Endothelial cell of umbilical vein (primary cell): ENCODE data around the gene MYCBP2. TPM values are rescaled to one million over a fixed set of nuclear protein-coding genes. Genes with fewer than 3 reads are reported as not detected.

Source experiments
- BruUV-seq: library from RNA; stranded (reverse); fragments of 400-500 nt; replicated peaks from 2 replicates; lab custom pipeline; 2021; lab: Mats Ljungman, UMichigan
- CTCF ChIA-PET: fragments of 300-600, 350-600 bp; sonication (Branson Sonifier 250); formaldehyde crosslinking; loops from one replicate; lab custom pipeline; 2021; ENCODE audit warnings: antibody characterized with exemption, inconsistent platforms; lab: Charles Lee
- POLR2A ChIA-PET: fragments of 300-600, 350-600 bp; sonication (Branson Sonifier 250); formaldehyde crosslinking; loops from one replicate; lab custom pipeline; 2021; ENCODE audit warnings: antibody characterized with exemption, inconsistent platforms; lab: Charles Lee
- DNase-seq: peaks from one replicate; pipeline ENCODE4 v3.0.0-alpha.2; 2011; ENCODE audit warnings: low read depth, low spot score
- FAIRE-seq: peaks from 2 replicates; lab custom pipeline; 2011; peaks lifted over from hg19 to GRCh38; lab: Jason Lieb, UNC
- H2AFZ ChIP-seq: 2 replicates; pipeline ENCODE4 v1.6.0; 2012; ENCODE audit warnings: low read depth, low read length, control low read depth, inconsistent platforms
- H3K27ac ChIP-seq: 2 replicates; pipeline ENCODE4 v1.5.1; 2011; ENCODE audit warnings: low read depth, mild to moderate bottlenecking, control low read depth, low read length, moderate library complexity; ENCODE audit not compliant: insufficient read depth
- H3K27me3 ChIP-seq, 2 experiments: 2 replicates each; pipeline versions ENCODE4 v1.6.0 to v1.6.1; 2011; ENCODE audit warnings: low read length in 2 of 2, mixed read lengths in 1 of 2; ENCODE audit not compliant: control insufficient read depth in 2 of 2, insufficient read depth in 2 of 2
- H3K36me3 ChIP-seq, 2 experiments: 2 replicates in 1 of 2; 3 replicates in 1 of 2; pipeline ENCODE4 v1.5.1; 2011; ENCODE audit warnings: low read length in 2 of 2, mild to moderate bottlenecking in 1 of 2, moderate library complexity in 1 of 2; ENCODE audit not compliant: control insufficient read depth in 2 of 2, insufficient read depth in 2 of 2; ENCODE audit errors: extremely low read depth in 1 of 2
- H3K4me1 ChIP-seq: 3 replicates; pipeline ENCODE4 v1.5.1; 2011; ENCODE audit warnings: mild to moderate bottlenecking, low read length; ENCODE audit not compliant: control insufficient read depth, insufficient read depth; ENCODE audit errors: extremely low read depth
- H3K4me2 ChIP-seq: 2 replicates; pipeline ENCODE4 v1.6.1; 2011; ENCODE audit warnings: low read length, control low read depth, mixed read lengths; ENCODE audit not compliant: insufficient read depth
- H3K4me3 ChIP-seq, 3 experiments: fragments of 200-600 bp in 1 of 3; sonication (generic), shearing (Covaris generic) in 1 of 3; replicated peaks in 1 of 3; 2 replicates each; pipeline ENCODE4 v1.5.1; 2011 to 2016; ENCODE audit warnings: control low read depth in 3 of 3, low read length in 3 of 3, mild to moderate bottlenecking in 2 of 3, inconsistent platforms in 1 of 3, low read depth in 1 of 3, moderate library complexity in 1 of 3; ENCODE audit not compliant: insufficient read depth in 1 of 3
- H3K79me2 ChIP-seq: 2 replicates; pipeline ENCODE4 v1.6.0; 2012; ENCODE audit warnings: low read length, inconsistent platforms; ENCODE audit not compliant: control insufficient read depth, insufficient read depth
- H3K9ac ChIP-seq: replicated peaks from 2 replicates; pipeline ENCODE3; 2011; ENCODE audit warnings: low read length, control low read depth; ENCODE audit not compliant: insufficient read depth; ENCODE audit errors: extremely low read depth
- H3K9me1 ChIP-seq: replicated peaks from 3 replicates; pipeline ENCODE4 v1.6.0; 2011; ENCODE audit warnings: mild to moderate bottlenecking, low read length; ENCODE audit not compliant: control insufficient read depth, insufficient read depth; ENCODE audit errors: extremely low read depth
- H3K9me3 ChIP-seq: replicated peaks from 2 replicates; pipeline ENCODE4 v1.5.1; 2012; ENCODE audit warnings: low read length, inconsistent platforms; ENCODE audit not compliant: control insufficient read depth, insufficient read depth
- H4K20me1 ChIP-seq: replicated peaks from 2 replicates; pipeline ENCODE3; 2011; ENCODE audit warnings: mild to moderate bottlenecking, low read length; ENCODE audit not compliant: control insufficient read depth, insufficient read depth; ENCODE audit errors: extremely low read depth
- CTCF ChIP-seq, 2 donors: IDR thresholded peaks; 1 replicate in 1 of 2; 2 replicates in 1 of 2; pipeline ENCODE4 v1.5.1; 2011; ENCODE audit warnings: low read length in 2 of 2, mild to moderate bottlenecking in 2 of 2, moderate library complexity in 2 of 2, control low read depth in 1 of 2, inconsistent platforms in 1 of 2, low read depth in 1 of 2; ENCODE audit not compliant: insufficient read depth in 1 of 2; ENCODE audit errors: extremely low read depth in 1 of 2
- FOS ChIP-seq: IDR thresholded peaks from 2 replicates; pipeline ENCODE4 v1.6.1; 2011; ENCODE audit warnings: mild to moderate bottlenecking, low read length, moderate library complexity, borderline replicate concordance; ENCODE audit not compliant: insufficient read depth
- GATA2 ChIP-seq: IDR thresholded peaks from 2 replicates; pipeline ENCODE4 v1.7.0; 2011; ENCODE audit warnings: low read depth, mild to moderate bottlenecking, moderate library complexity, mixed read lengths, low read length; ENCODE audit not compliant: insufficient read length, insufficient read depth
- MAX ChIP-seq: IDR thresholded peaks from 2 replicates; pipeline ENCODE4 v1.6.1; 2011; ENCODE audit not compliant: insufficient read depth, insufficient read length
- POLR2AphosphoS5 ChIP-seq: IDR thresholded peaks from 2 replicates; pipeline ENCODE4 v1.6.1; 2012; ENCODE audit warnings: low read depth, mild to moderate bottlenecking, control low read depth, low read length, moderate library complexity; ENCODE audit not compliant: insufficient read depth
- dilution Hi-C: fragments of 300-500 bp; cut with MboI; formaldehyde crosslinking; loops from one replicate; pipeline ENCODE4 v1.15.0; 2019; ENCODE audit warnings: low sequenced_read_pairs; ENCODE audit not compliant: extremely low pct_ligation_motif_present
- intact Hi-C: fragments of 100-400 bp; cut with micrococcal nuclease; formaldehyde crosslinking; loops from one replicate; pipeline ENCODE4 v1.10.0; 2022
- polyA plus RNA-seq, 4 experiments: library from polyadenylated mRNA; depleted of rRNA in 3 of 4; stranded (reverse) in 3 of 4; unstranded in 1 of 4; fragments of >200 nt; gene quantifications; 2 replicates each; pipeline versions ENCODE4 v1.2.1 to v1.2.3, GENCODE V29; 2011 to 2012; ENCODE audit warnings: missing spikeins in 1 of 4
- total RNA-seq: library from RNA; stranded (reverse); gene quantifications from 2 replicates; pipeline ENCODE4 v1.2.3, GENCODE V29; 2021

The MYCBP2 gene
- total and polyA plus RNA-seq, 2 donors (not counting 3 experiments of a cell fraction or from before 2014, with no cell fraction given) = 30.5 to 89.8 TPM

- no peak for DNase-seq
- Histone ChIP-seq H4K20me1 (no peaks in the 10 kb centered on the region), H3K4me2 (no peak overlapping the region), H3K27ac (no peak overlapping the region), H3K4me3 (no peak overlapping the region), H2AFZ (no peak overlapping the region), H3K9me3 (no peaks in the 10 kb centered on the region), H3K79me2 (peaks cover 77% of the 10 kb centered on the region), H3K27me3 (no peaks in the 10 kb centered on the region), H3K36me3 (no peaks in the 10 kb centered on the region), H3K9me1 (no peaks in the 10 kb centered on the region), H3K4me1 (peaks cover 16% of the 10 kb centered on the region), H3K9ac (no peak overlapping the region)
- dilution Hi-C loops (no loop called here), intact Hi-C loops (no loop called here)
- no TSS peak for BruUV-seq
- TF ChIP-seq POLR2AphosphoS5 = no peak
- TF ChIP-seq MAX = no peak
- TF ChIP-seq FOS = no peak
- TF ChIP-seq GATA2 = no peak
- no peak for TF ChIP-seq CTCF (IDR thresholded peaks at IDR 0.05; ENCODE audit: extremely low read depth in 1 of 2, insufficient read depth in 1 of 2, low read depth in 1 of 2, low read length in 2 of 2)
- no peak for FAIRE-seq
- ChIA-PET CTCF (interaction anchor here (1.0 to 1.4 kb wide), 3 partner anchors 9 to 23 kb away, joined by 3 to 5 read pairs (median 3); no protein-coding TSS in a partner anchor), POLR2A (no interaction called here)
These were observed 7.4 kb downstream of the MYCBP2 start for GRCh38 chr13:77319536-77319935.
